ENCODE results near the gene DPY19L2.
"Not testable (repeated sequence)": the region's sequence is repeated elsewhere in the genome, so short reads cannot be mapped to it uniquely, and the experiment has no call there.

DNA sequence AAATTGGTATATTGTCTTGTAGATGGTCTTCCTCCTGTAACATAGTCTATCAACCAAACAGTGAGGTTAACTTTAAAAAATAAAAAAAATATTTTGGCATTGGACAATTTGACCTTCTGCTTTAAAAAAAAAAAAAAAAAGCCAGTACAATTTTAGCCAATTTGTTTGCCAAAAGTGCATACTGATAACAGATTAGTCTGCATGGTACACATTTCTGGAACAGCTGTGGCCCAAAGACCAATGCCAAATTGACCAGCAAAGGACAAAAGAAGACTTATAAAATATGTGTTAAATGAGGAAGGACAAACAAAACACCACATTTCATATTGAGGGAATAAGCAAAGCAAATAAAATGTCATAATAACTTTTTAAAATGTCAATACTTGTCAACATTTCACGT, 20.8 kb upstream of the DPY19L2 start:
- TF ChIP-seq POLR2A (IDR thresholded peaks at IDR 0.05; ENCODE audit: low read depth, low read length); TAF1 (IDR thresholded peaks at IDR 0.05; ENCODE audit: borderline replicate concordance, low read depth, low read length); POLR2AphosphoS5 (IDR thresholded peaks at IDR 0.05; ENCODE audit: low read depth, low read length): not testable (repeated sequence)

Measured in GM12892 (cell line).